CD4-positive, alpha-beta T cell treated with Interleukin-17A for 1 hour (primary cell): ENCODE results near the gene TOR2A.
"Not testable (repeated sequence)": the region's sequence is repeated elsewhere in the genome, so short reads cannot be mapped to it uniquely, and the experiment has no call there.

Source experiments
- DNase-seq: peaks from one replicate; pipeline ENCODE4 v3.0.0-alpha.2; 2020

TOR2A gene

DNA sequence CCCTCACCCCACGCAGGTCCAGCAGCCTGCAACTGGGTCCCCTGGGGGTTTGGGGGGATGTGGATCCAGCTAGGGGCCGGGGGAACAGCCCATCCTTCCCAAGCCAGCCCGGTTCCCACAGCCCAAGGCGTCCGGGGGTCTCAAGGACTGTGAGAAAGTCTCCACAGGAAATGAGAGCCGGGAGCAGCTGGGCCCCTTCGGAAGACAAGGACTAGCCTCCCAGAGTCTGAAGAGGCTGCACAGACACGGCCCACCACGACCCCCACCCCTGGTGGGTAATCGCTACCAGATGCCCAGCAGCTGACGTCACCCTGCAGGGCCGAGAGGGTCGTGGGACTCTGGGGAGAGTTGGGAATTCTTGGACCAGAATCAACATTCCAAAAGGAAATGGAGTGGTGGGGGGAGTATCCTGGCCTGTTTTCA is 32.8 kb upstream of the TOR2A start:
- DNase-seq: no peak

- DNase-seq: peak; percentile 38
Observed at GRCh38 chr9:127767410-127767809, 32.3 kb upstream of the TOR2A start.

DNA sequence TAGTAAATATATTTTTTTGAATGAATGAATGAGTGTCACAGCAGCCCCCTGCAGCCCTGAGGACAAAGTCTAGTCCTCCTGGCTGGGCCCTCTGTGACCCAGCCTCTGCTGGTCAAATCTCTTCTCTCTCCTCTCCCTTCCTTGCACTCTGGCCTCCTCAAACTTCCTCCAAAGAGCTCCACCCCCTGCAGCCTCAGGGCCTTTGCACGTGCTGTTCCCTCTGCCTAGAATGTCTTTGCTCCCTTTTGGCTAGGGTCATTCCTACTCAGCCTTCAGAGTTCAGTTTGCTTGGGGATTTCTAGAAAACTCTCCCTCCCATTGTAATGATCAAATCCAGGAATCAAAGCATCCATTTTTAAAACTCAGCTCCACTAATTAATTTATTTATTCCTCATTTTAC is 30.3 kb upstream of the TOR2A start:
- DNase-seq: no peak

GRCh38 chr9:127763918-127764384 is 28.9 kb upstream of the TOR2A start:
- DNase-seq: peak; percentile 39

DNA sequence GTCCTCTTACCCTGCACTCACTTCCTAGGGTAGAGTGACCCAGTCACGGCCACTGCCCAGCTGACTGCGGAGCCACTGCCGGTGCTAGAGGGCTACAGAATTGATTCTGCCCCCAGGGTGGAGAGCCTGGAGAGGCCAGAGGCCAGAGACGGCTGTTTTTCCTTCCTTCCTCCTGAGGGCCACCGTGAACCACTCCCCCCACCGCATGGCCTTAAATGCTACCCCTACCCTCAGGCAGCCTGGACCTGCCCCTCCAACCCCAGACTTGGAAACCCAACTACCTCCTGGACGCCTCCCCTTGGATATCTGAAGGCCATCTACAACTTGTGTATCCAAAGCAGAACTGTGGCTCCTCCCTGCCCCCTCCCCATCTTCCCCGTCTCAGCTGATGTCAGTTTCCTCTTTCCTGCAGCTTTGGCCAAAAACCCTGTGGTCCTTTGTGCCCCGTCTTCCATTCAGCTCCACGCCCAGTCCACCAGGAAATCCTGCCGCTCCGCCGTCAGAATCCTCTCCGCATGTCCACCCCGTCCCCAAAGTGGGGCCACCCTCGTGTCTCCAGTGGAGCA is 27.1 kb upstream of the TOR2A start:
- no peak for DNase-seq

DNA sequence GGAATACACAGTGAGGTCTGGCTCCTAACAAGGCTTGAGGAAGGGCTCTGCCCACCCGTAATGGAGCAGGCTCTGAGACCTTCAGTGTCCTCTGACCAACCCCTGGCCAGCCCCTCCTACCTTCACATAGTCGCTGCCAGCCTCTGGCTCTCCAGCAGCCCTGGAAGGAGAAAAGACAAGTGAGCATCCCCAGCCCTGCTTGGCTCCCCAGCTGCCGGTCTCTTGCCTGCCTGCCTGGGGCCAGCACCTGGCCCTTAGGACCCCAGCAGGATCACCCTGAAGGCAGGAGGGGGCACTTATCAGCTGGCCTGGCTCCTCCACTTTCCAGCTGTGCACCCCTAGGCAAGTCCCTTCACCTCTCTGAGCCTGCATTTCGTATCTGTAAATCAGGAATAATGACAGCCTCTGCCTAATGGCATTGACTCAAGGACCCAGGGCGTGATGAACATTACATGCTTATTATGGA is 26.4 kb upstream of the TOR2A start:
- DNase-seq: no peak

DNA sequence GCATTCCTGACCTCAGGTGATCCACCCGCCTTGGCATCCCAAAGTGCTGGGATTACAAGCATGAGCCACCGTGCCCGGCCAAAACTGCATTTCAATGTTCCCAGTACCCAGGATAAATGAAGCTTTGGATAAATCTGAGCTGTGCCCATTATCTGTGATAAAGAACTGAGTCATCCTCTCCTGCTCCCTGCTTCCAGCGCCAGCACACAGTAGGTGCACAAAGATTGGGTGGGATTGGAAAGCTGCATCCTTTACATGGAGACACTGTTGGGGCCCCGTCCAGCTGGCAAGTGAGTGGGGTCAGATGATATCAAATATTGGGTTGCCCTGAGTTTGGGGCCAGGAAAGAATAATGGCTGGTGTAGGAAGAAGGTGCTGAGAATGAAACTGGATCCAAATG is 26.0 kb upstream of the TOR2A start:
- no peak for DNase-seq

- DNase-seq: no peak
Observed at GRCh38 chr9:127758843-127759242, 23.7 kb upstream of the TOR2A start.

DNA sequence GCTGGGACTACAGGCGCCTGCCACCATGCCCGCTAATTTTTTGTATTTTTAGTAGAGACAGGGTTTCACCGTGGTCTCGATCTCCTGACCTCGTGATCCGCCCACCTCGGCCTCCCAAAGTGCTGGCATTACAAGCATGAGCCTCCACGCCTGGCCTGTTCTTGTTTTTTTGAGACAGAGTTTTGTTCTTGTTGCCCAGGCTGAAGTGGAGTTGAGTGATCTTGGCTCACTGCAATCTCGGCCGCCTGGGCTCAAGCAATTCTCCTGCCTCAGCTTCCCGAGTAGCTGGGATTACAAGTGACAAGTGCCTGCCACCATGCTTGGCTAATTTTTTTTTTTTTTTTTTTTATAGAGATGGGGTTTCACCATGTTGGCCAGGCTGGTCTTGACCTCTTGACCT is 21.7 kb upstream of the TOR2A start:
- not testable (repeated sequence) for DNase-seq

DNA sequence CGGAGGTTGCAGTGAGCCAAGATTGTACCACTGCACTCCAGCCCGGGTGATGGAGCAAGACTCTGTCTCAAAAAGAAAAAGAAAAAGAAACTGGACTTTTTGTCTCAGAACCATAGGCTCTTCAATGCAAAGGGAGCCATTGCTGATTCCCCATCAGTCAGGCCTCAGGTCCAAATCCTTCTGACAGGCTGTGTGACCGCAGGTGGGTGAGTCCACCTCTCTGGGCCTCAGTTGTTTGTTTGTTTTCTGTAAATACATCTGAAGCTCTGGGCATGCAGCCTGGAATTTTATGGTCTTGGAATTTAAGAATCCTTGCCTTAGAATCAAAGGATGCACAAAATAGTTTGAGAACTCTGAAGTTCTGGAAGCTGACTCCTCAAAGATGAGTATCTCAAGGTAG is 21.1 kb upstream of the TOR2A start:
- no peak for DNase-seq

DNA sequence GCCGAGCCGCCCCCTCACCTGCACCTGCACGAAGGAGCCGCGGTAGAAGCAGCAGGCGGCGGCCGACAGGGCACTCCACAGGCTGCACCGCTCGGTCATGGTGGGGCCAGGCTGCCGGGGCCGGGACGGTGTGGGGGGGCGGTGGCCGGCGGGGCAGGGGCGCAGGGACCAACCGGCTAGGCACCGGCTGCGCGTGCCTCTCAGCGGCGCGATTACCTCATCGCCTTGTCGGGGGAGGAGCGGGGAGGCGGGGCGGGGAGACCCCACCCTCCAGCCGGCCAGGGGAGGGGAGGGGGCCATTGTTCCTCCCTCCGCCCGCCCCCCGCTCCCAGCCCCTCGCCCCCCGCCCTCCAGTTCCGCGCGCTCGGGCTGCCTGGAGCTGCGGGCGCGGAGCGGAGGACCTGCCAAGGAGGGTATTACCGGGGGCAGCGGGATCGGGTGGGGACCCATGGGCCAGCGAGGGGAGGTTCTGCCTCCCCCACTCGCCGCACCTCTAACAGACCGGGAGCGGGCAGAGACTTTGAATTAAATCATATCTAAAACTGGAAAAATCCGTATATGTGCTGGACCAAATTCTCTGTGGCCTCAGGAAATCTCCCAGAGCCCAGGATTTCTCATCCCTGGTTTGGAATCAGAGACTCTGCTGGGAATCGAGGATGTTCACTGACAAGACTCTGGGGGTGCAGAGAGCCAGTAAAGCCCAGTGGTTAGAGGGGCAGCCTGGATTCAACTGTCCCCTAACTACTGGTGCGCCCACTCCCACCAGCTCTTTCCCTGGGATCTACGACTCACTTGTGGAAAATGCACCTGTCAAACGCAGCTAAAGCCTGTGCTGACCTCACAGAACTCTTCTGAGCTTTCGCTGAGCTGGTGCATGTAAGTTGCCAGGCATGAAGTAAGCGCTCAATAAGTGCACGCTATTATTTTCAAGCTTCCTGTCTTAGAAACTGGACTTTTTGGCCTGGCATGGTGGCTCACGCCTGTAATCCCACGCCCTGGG is 20.3 kb upstream of the TOR2A start:
- no peak for DNase-seq

GRCh38 chr9:127754099-127755060 is 19.3 kb upstream of the TOR2A start:
- DNase-seq: no peak

GRCh38 chr9:127753622-127754021 is 18.5 kb upstream of the TOR2A start:
- DNase-seq: no peak

DNA sequence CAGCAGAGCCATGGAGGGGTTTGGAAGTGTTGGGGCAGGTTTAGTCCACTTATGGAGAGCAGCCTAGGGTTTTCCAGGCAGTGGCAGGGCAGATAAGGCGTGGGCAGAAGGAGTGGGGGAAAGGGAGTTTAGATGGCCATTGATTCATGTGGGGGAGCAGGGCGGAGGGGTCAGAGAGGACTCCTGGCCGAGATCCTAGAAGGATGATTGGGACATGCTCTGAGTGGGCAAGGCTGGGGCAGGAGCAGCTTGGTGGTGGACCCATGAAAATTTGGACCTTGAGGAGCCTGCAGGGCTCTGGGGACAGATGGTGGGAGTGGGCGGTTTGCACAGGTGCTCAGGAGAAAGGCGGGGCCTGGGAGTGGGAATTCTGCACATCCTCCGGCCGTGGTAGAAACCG is 18.1 kb upstream of the TOR2A start:
- DNase-seq: no peak

DNA sequence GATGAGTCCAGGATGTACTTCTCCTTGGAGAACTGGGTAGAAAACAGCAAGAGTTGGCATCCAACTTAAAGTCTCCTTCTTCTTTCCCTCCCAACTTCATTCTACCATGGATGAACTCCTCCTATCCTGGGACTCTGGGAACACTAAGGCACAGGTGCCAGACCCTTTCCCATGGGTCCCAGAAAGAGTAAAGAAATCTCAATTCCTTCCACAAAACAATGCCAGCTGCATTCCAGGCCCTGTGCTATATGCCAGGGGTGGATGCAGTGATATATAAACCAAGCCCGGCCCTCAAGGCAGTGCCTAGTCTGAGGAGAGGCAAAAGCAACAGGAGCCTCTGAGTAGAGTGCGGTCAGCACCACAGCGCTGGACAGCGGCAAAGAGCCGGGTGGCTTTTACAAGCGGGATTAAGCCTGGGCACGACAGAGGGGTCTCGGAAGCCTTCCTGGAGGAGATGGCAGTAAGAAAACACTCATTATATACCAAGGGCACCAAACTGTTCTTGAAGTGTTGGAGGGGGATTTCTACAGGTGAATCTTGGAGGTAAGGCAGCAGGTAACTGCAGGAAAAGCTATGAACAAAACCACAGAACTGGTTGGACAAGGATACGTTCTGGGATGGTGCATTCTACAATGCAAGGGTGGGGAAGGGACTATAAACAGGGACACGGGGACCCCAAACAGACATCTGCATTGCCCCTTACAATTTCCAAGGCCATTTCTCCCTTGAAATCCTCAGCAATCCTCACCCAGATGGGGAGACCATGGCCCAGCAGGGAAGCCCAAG is 16.4 kb upstream of the TOR2A start:
- no peak for DNase-seq

GRCh38 chr9:127749090-127749787 is 14.1 kb upstream of the TOR2A start:
- DNase-seq: no peak

GRCh38 chr9:127746959-127747569 is 12.0 kb upstream of the TOR2A start:
- DNase-seq: peak; percentile 55

- DNase-seq: no peak
Observed at GRCh38 chr9:127744398-127745110, 9.5 kb upstream of the TOR2A start.

DNA sequence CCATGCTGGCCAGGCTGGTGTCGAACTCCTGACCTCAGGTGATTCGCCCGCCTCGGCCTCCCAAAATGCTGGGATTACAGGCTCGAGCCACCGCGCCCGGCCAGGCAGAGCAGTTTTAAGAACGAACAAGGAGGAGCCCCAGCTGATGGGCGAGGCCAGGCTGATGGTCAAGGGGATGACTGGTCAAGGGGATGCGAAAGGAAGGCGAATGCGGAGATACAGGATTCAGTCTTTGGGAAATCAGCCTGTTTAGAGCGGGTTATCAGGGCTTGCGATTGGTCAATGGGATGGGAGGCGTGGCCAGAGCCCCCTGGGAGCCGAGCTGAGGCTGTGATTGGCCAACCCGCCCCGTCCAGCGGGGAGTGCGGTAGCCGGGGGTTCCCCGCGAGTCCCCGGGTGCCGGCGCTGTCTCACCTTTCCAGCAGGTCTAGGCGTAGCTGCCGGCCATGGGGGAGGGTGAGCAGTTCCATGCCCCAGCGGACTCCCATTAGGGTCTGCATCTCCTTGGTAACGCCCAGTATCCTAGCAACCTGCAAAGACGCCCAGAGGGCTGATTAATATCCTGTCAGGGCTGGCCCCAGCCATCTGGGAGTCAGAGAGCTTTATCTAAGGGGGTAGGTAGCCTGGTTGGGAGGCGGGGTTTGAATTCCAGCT is 7.5 kb upstream of the TOR2A start:
- DNase-seq: no peak
